Adrenal gland (tissue), 5 donors: ENCODE measurements around the gene MMP21.

Experiments
- CTCF ChIP-seq, 6 experiments: fragments of 450-650 bp in 4 of 6; fragments of 200-600 bp in 2 of 6; sonication (generic) in 1 of 6; IDR thresholded peaks; 1 replicate in 5 of 6; 2 replicates in 1 of 6; pipeline versions ENCODE4 v1.5.1 to v1.8.0; 2016 to 2021; ENCODE audit warnings: antibody characterized with exemption in 6 of 6, mild to moderate bottlenecking in 2 of 6, moderate library complexity in 1 of 6
- POLR2A ChIP-seq, 2 donors: fragments of 450-650 bp; IDR thresholded peaks; one replicate each; pipeline ENCODE4 v1.6.1; 2017; ENCODE audit warnings: antibody characterized with exemption in 2 of 2, mild to moderate bottlenecking in 2 of 2, moderate library complexity in 1 of 2
- donor health status: DM: no; HTN: no; CAD: no.

GRCh38 chr10:125738206-125738605 is 37.4 kb downstream of the MMP21 start:
- no peak for TF ChIP-seq POLR2A (IDR thresholded peaks at IDR 0.05)
- TF ChIP-seq CTCF (IDR thresholded peaks at IDR 0.05): no peak
